Endothelial cell of umbilical vein (primary cell): Measurements from ENCODE around the gene FRMD5. TPM values are rescaled to one million over a fixed set of nuclear protein-coding genes. Genes with fewer than 3 reads are reported as not detected.

ENCODE experiments used
- BruUV-seq: library from RNA; stranded (reverse); fragments of 400-500 nt; replicated peaks from 2 replicates; lab custom pipeline; 2021; lab: Mats Ljungman, UMichigan
- CTCF ChIA-PET: fragments of 300-600, 350-600 bp; sonication (Branson Sonifier 250); formaldehyde crosslinking; loops from one replicate; lab custom pipeline; 2021; ENCODE audit warnings: antibody characterized with exemption, inconsistent platforms; lab: Charles Lee
- POLR2A ChIA-PET: fragments of 300-600, 350-600 bp; sonication (Branson Sonifier 250); formaldehyde crosslinking; loops from one replicate; lab custom pipeline; 2021; ENCODE audit warnings: antibody characterized with exemption, inconsistent platforms; lab: Charles Lee
- DNase-seq: peaks from one replicate; pipeline ENCODE4 v3.0.0-alpha.2; 2011; ENCODE audit warnings: low read depth, low spot score
- FAIRE-seq: peaks from 2 replicates; lab custom pipeline; 2011; peaks lifted over from hg19 to GRCh38; lab: Jason Lieb, UNC
- H2AFZ ChIP-seq: 2 replicates; pipeline ENCODE4 v1.6.0; 2012; ENCODE audit warnings: low read depth, low read length, control low read depth, inconsistent platforms
- H3K27ac ChIP-seq: 2 replicates; pipeline ENCODE4 v1.5.1; 2011; ENCODE audit warnings: low read depth, mild to moderate bottlenecking, control low read depth, low read length, moderate library complexity; ENCODE audit not compliant: insufficient read depth
- H3K27me3 ChIP-seq, 2 experiments: 2 replicates each; pipeline versions ENCODE4 v1.6.0 to v1.6.1; 2011; ENCODE audit warnings: low read length in 2 of 2, mixed read lengths in 1 of 2; ENCODE audit not compliant: control insufficient read depth in 2 of 2, insufficient read depth in 2 of 2
- H3K36me3 ChIP-seq, 2 experiments: 2 replicates in 1 of 2; 3 replicates in 1 of 2; pipeline ENCODE4 v1.5.1; 2011; ENCODE audit warnings: low read length in 2 of 2, mild to moderate bottlenecking in 1 of 2, moderate library complexity in 1 of 2; ENCODE audit not compliant: control insufficient read depth in 2 of 2, insufficient read depth in 2 of 2; ENCODE audit errors: extremely low read depth in 1 of 2
- H3K4me1 ChIP-seq: 3 replicates; pipeline ENCODE4 v1.5.1; 2011; ENCODE audit warnings: mild to moderate bottlenecking, low read length; ENCODE audit not compliant: control insufficient read depth, insufficient read depth; ENCODE audit errors: extremely low read depth
- H3K4me2 ChIP-seq: 2 replicates; pipeline ENCODE4 v1.6.1; 2011; ENCODE audit warnings: low read length, control low read depth, mixed read lengths; ENCODE audit not compliant: insufficient read depth
- H3K4me3 ChIP-seq, 3 experiments: fragments of 200-600 bp in 1 of 3; sonication (generic), shearing (Covaris generic) in 1 of 3; replicated peaks in 1 of 3; 2 replicates each; pipeline ENCODE4 v1.5.1; 2011 to 2016; ENCODE audit warnings: control low read depth in 3 of 3, low read length in 3 of 3, mild to moderate bottlenecking in 2 of 3, inconsistent platforms in 1 of 3, low read depth in 1 of 3, moderate library complexity in 1 of 3; ENCODE audit not compliant: insufficient read depth in 1 of 3
- H3K79me2 ChIP-seq: 2 replicates; pipeline ENCODE4 v1.6.0; 2012; ENCODE audit warnings: low read length, inconsistent platforms; ENCODE audit not compliant: control insufficient read depth, insufficient read depth
- H3K9ac ChIP-seq: replicated peaks from 2 replicates; pipeline ENCODE3; 2011; ENCODE audit warnings: low read length, control low read depth; ENCODE audit not compliant: insufficient read depth; ENCODE audit errors: extremely low read depth
- H3K9me1 ChIP-seq: replicated peaks from 3 replicates; pipeline ENCODE4 v1.6.0; 2011; ENCODE audit warnings: mild to moderate bottlenecking, low read length; ENCODE audit not compliant: control insufficient read depth, insufficient read depth; ENCODE audit errors: extremely low read depth
- H3K9me3 ChIP-seq: replicated peaks from 2 replicates; pipeline ENCODE4 v1.5.1; 2012; ENCODE audit warnings: low read length, inconsistent platforms; ENCODE audit not compliant: control insufficient read depth, insufficient read depth
- H4K20me1 ChIP-seq: replicated peaks from 2 replicates; pipeline ENCODE3; 2011; ENCODE audit warnings: mild to moderate bottlenecking, low read length; ENCODE audit not compliant: control insufficient read depth, insufficient read depth; ENCODE audit errors: extremely low read depth
- CTCF ChIP-seq, 2 donors: IDR thresholded peaks; 1 replicate in 1 of 2; 2 replicates in 1 of 2; pipeline ENCODE4 v1.5.1; 2011; ENCODE audit warnings: low read length in 2 of 2, mild to moderate bottlenecking in 2 of 2, moderate library complexity in 2 of 2, control low read depth in 1 of 2, inconsistent platforms in 1 of 2, low read depth in 1 of 2; ENCODE audit not compliant: insufficient read depth in 1 of 2; ENCODE audit errors: extremely low read depth in 1 of 2
- EZH2 ChIP-seq: IDR thresholded peaks from 2 replicates; pipeline ENCODE4 v1.6.1; 2012; ENCODE audit warnings: borderline replicate concordance, low read depth, mild to moderate bottlenecking, moderate library complexity, low read length, inconsistent platforms; ENCODE audit not compliant: severe bottlenecking
- FOS ChIP-seq: IDR thresholded peaks from 2 replicates; pipeline ENCODE4 v1.6.1; 2011; ENCODE audit warnings: mild to moderate bottlenecking, low read length, moderate library complexity, borderline replicate concordance; ENCODE audit not compliant: insufficient read depth
- GATA2 ChIP-seq: IDR thresholded peaks from 2 replicates; pipeline ENCODE4 v1.7.0; 2011; ENCODE audit warnings: low read depth, mild to moderate bottlenecking, moderate library complexity, mixed read lengths, low read length; ENCODE audit not compliant: insufficient read length, insufficient read depth
- JUN ChIP-seq: IDR thresholded peaks from 2 replicates; pipeline ENCODE4 v1.6.1; 2011; ENCODE audit warnings: borderline replicate concordance, low read depth; ENCODE audit not compliant: insufficient read length, insufficient read depth
- MAX ChIP-seq: IDR thresholded peaks from 2 replicates; pipeline ENCODE4 v1.6.1; 2011; ENCODE audit not compliant: insufficient read depth, insufficient read length
- MYC ChIP-seq: IDR thresholded peaks from one replicate; pipeline ENCODE4 v1.6.1; 2011; ENCODE audit warnings: mild to moderate bottlenecking, low read depth, low read length
- POLR2A ChIP-seq: IDR thresholded peaks from 2 replicates; pipeline ENCODE4 v1.6.1; 2012; ENCODE audit warnings: low read depth, mild to moderate bottlenecking, control low read depth, low read length
- POLR2AphosphoS5 ChIP-seq: IDR thresholded peaks from 2 replicates; pipeline ENCODE4 v1.6.1; 2012; ENCODE audit warnings: low read depth, mild to moderate bottlenecking, control low read depth, low read length, moderate library complexity; ENCODE audit not compliant: insufficient read depth
- dilution Hi-C: fragments of 300-500 bp; cut with MboI; formaldehyde crosslinking; loops from one replicate; pipeline ENCODE4 v1.15.0; 2019; ENCODE audit warnings: low sequenced_read_pairs; ENCODE audit not compliant: extremely low pct_ligation_motif_present
- intact Hi-C: fragments of 100-400 bp; cut with micrococcal nuclease; formaldehyde crosslinking; loops from one replicate; pipeline ENCODE4 v1.10.0; 2022
- polyA plus RNA-seq, 4 experiments: library from polyadenylated mRNA; depleted of rRNA in 3 of 4; stranded (reverse) in 3 of 4; unstranded in 1 of 4; fragments of >200 nt; gene quantifications; 2 replicates each; pipeline versions ENCODE4 v1.2.1 to v1.2.3, GENCODE V29; 2011 to 2012; ENCODE audit warnings: missing spikeins in 1 of 4
- total RNA-seq: library from RNA; stranded (reverse); gene quantifications from 2 replicates; pipeline ENCODE4 v1.2.3, GENCODE V29; 2021

Gene FRMD5
- total and polyA plus RNA-seq, 2 donors (not counting 3 experiments of a cell fraction or from before 2014, with no cell fraction given): 16.7 to 20.2 TPM

DNA sequence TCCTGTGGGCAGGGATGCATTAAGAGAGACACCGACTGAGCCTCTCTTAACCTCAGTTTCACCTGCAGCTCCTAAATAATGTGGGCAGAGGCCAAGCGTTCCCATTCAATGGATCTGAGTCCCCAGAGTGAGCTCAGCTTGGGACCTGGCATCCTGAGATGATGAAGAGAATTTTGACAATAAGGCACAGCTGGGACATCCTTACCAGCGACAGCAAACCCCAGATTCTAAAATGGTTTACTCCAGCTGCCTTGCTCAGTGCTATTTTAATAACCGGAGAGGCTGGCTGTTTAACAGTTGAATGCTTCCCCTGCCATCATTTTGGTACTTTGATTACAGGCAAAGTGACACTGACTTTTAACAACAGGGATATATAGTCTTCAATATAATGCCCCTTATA is 244.5 kb downstream of the FRMD5 start:
- DNase-seq (no peak), FAIRE-seq (no peak)
- Histone ChIP-seq H2AFZ (no peak overlapping the region), H4K20me1 (no peaks in the 10 kb centered on the region), H3K9me1 (no peaks in the 10 kb centered on the region), H3K9me3 (no peaks in the 10 kb centered on the region), H3K4me2 (no peak overlapping the region), H3K79me2 (no peaks in the 10 kb centered on the region), H3K4me1 (no peaks in the 10 kb centered on the region), H3K9ac (no peak overlapping the region), H3K27me3 (no peaks in the 10 kb centered on the region), H3K36me3 (no peaks in the 10 kb centered on the region), H3K27ac (no peak overlapping the region), H3K4me3 (no peak overlapping the region)
- POLR2A ChIA-PET: no interaction called here
- CTCF ChIA-PET: interaction anchor here (0.8 kb wide), 1 partner anchor 104 kb away, joined by 3 read pairs; no protein-coding TSS in a partner anchor
- intact Hi-C loops (no loop called here), dilution Hi-C loops (no loop called here)
- no TSS peak for BruUV-seq
- TF ChIP-seq JUN (no peak), MYC (no peak), POLR2A (no peak), MAX (no peak)

GRCh38 chr15:43948691-43949325 is 246.3 kb downstream of the FRMD5 start:
- no peaks in the 10 kb centered on the region for H3K9me1 ChIP-seq
- H2AFZ ChIP-seq: no peak overlapping the region
- no peak overlapping the region for H3K9ac ChIP-seq
- POLR2A ChIA-PET: no interaction called here
- dilution Hi-C loops (no loop called here), intact Hi-C loops (no loop called here)
- H3K4me3 ChIP-seq: no peak overlapping the region
- FAIRE-seq: no peak
- H3K36me3 ChIP-seq: no peaks in the 10 kb centered on the region
- TF ChIP-seq POLR2A: no peak
- TF ChIP-seq POLR2AphosphoS5: no peak
- TF ChIP-seq FOS: no peak
- TF ChIP-seq MYC: no peak
- no peak for TF ChIP-seq JUN
- TF ChIP-seq GATA2: no peak
- no peak for TF ChIP-seq MAX
- TF ChIP-seq EZH2: no peak
- no peak for TF ChIP-seq CTCF (IDR thresholded peaks at IDR 0.05; ENCODE audit: extremely low read depth in 1 of 2, insufficient read depth in 1 of 2, low read depth in 1 of 2, low read length in 2 of 2)
- no peaks in the 10 kb centered on the region for H3K27me3 ChIP-seq
- no peaks in the 10 kb centered on the region for H4K20me1 ChIP-seq
- H3K27ac ChIP-seq: no peak overlapping the region
- no peak for DNase-seq
- H3K4me1 ChIP-seq: no peaks in the 10 kb centered on the region
- H3K9me3 ChIP-seq: no peaks in the 10 kb centered on the region
- BruUV-seq: no TSS peak
- H3K79me2 ChIP-seq: no peaks in the 10 kb centered on the region
- no peak overlapping the region for H3K4me2 ChIP-seq
- CTCF ChIA-PET: interaction anchor here (1.4 to 1.7 kb wide), 2 partner anchors 11 to 117 kb away, joined by 4 to 8 read pairs; no protein-coding TSS in a partner anchor
